ENCODE data around the gene PSAPL1. TPM values are rescaled to one million over a fixed set of nuclear protein-coding genes. Genes with fewer than 3 reads are reported as not detected.

Gene PSAPL1
- polyA plus RNA-seq, 1 of the 3 experiments (the other 2 are of a cell fraction), result 0.03 TPM

- DNase-seq, result no peak
- Histone ChIP-seq H3K36me3 (replicated peaks in 1 of 2; ENCODE audit: control insufficient read depth in 1 of 2, insufficient read depth in 2 of 2, low read length in 1 of 2) (no peaks in the 10 kb centered on the region), H4K20me1 (ENCODE audit: insufficient read depth) (no peaks in the 10 kb centered on the region), H2AFZ (ENCODE audit: low read depth) (no peak overlapping the region), H3K9me3 (no peaks in the 10 kb centered on the region), H3K4me2 (no peak overlapping the region), H3F3A (replicated peaks; ENCODE audit: insufficient read depth) (no peaks in the 10 kb centered on the region), H3K79me2 (ENCODE audit: insufficient read depth) (no peaks in the 10 kb centered on the region), H3K9me2 (no peaks in the 10 kb centered on the region), H3K9ac (no peak overlapping the region), H3K27ac (ENCODE audit: low read depth in 2 of 2, low read length in 1 of 2) (no peak overlapping the region), H3K27me3 (ENCODE audit: insufficient read depth) (peaks cover 8% of the 10 kb centered on the region; the same call in 1 of the 2 replicates), H3K4me3 (ENCODE audit: low read depth in 2 of 2, low read length in 1 of 2) (no peak overlapping the region), H3K4me1 (ENCODE audit: control insufficient read depth in 1 of 2, insufficient read depth in 2 of 2, low read depth in 1 of 2, low read length in 1 of 2) (no peaks in the 10 kb centered on the region)
- POLR2A ChIA-PET, result no interaction called here
- 0% methylated on average over 1 of the region's 2 CpGs for WGBS (ENCODE audit: low lambda C conversion rate)
- CTCF ChIA-PET, result interaction anchor here (1.4 kb wide), 1 partner anchor 10 kb away, joined by 3 read pairs; no protein-coding TSS in a partner anchor
- TF ChIP-seq FOXM1 (IDR thresholded peaks at IDR 0.05; ENCODE audit: low read depth), result no peak
- no peak for TF ChIP-seq ZBTB33 (IDR thresholded peaks at IDR 0.05; ENCODE audit: borderline replicate concordance, low read depth)
- no peak for TF ChIP-seq NRF1 (IDR thresholded peaks at IDR 0.05; ENCODE audit: low read depth, low read length)
These were observed 16.7 kb upstream of the PSAPL1 start for GRCh38 chr4:7451434-7451789.

- CTCF ChIA-PET, result interaction anchor here (1.4 kb wide), 1 partner anchor 11 kb away, joined by 3 read pairs; no protein-coding TSS in a partner anchor
- no peaks in the 10 kb centered on the region for H3F3A ChIP-seq (replicated peaks; ENCODE audit: insufficient read depth)
- no peak for TF ChIP-seq PBX3 (IDR thresholded peaks at IDR 0.05)
- TF ChIP-seq YY1 (IDR thresholded peaks at IDR 0.05; ENCODE audit: low read depth), result no peak
- TF ChIP-seq CHD2 (IDR thresholded peaks at IDR 0.05; ENCODE audit: low read length, partially characterized antibody), result no peak
- TF ChIP-seq RFX5 (IDR thresholded peaks at IDR 0.05; ENCODE audit: low read length), result no peak
- TF ChIP-seq MEF2A (IDR thresholded peaks at IDR 0.05; ENCODE audit: borderline replicate concordance, low read depth), result no peak
- TF ChIP-seq USF2 (IDR thresholded peaks at IDR 0.05; ENCODE audit: borderline replicate concordance, low read depth, low read length), result no peak
- no peak for TF ChIP-seq FOXM1 (IDR thresholded peaks at IDR 0.05; ENCODE audit: low read depth)
- no peak for TF ChIP-seq CTCF (IDR thresholded peaks at IDR 0.05)
- no peak for TF ChIP-seq RCOR1 (IDR thresholded peaks at IDR 0.05; ENCODE audit: low read length)
- TF ChIP-seq MAX (IDR thresholded peaks at IDR 0.05; ENCODE audit: low read depth), result no peak
- no peak for TF ChIP-seq MXI1 (IDR thresholded peaks at IDR 0.05; ENCODE audit: low read depth, low read length)
- TF ChIP-seq FOSL2 (IDR thresholded peaks at IDR 0.05; ENCODE audit: borderline replicate concordance, low read depth), result no peak
- TF ChIP-seq TEAD4 (IDR thresholded peaks at IDR 0.05; ENCODE audit: borderline replicate concordance, insufficient read depth), result no peak
- TF ChIP-seq SMC3 (IDR thresholded peaks at IDR 0.05; ENCODE audit: low read depth, low read length), result no peak
- TF ChIP-seq SIN3A (IDR thresholded peaks at IDR 0.05; ENCODE audit: borderline replicate concordance, low read depth, low read length), result no peak
- TF ChIP-seq GATA2 (CRISPR knock-in tag; IDR thresholded peaks at IDR 0.05), result no peak
- TF ChIP-seq IRF3 (IDR thresholded peaks at IDR 0.05; ENCODE audit: low read depth, low read length), result no peak
- no peak for TF ChIP-seq EZH2phosphoT487 (IDR thresholded peaks at IDR 0.05; ENCODE audit: borderline replicate concordance, low read depth)
- no peak for TF ChIP-seq NRF1 (IDR thresholded peaks at IDR 0.05; ENCODE audit: low read depth, low read length)
These were observed 16.2 kb upstream of the PSAPL1 start for GRCh38 chr4:7450775-7451433.

More at GRCh38 chr4:7450775-7451433, 16.2 kb upstream of the PSAPL1 start:
- POLR2A ChIA-PET, result no interaction called here
- Histone ChIP-seq H4K20me1 (ENCODE audit: insufficient read depth) (no peaks in the 10 kb centered on the region), H2AFZ (ENCODE audit: low read depth) (no peak overlapping the region), H3K9ac (no peak overlapping the region), H3K79me2 (ENCODE audit: insufficient read depth) (no peaks in the 10 kb centered on the region), H3K4me2 (no peak overlapping the region), H3K9me2 (no peaks in the 10 kb centered on the region), H3K36me3 (replicated peaks in 1 of 2; ENCODE audit: control insufficient read depth in 1 of 2, insufficient read depth in 2 of 2, low read length in 1 of 2) (no peaks in the 10 kb centered on the region), H3K4me1 (ENCODE audit: control insufficient read depth in 1 of 2, insufficient read depth in 2 of 2, low read depth in 1 of 2, low read length in 1 of 2) (no peaks in the 10 kb centered on the region), H3K4me3 (ENCODE audit: low read depth in 2 of 2, low read length in 1 of 2) (no peak overlapping the region), H3K27ac (ENCODE audit: low read depth in 2 of 2, low read length in 1 of 2) (no peak overlapping the region), H3K27me3 (ENCODE audit: insufficient read depth) (peaks cover 10% of the 10 kb centered on the region; the same call in 1 of the 2 replicates), H3K9me3 (no peaks in the 10 kb centered on the region)
- no peak for DNase-seq
- 48% methylated on average over 3 of the region's 5 CpGs for WGBS (ENCODE audit: low lambda C conversion rate)
